ENCODE results near the gene NCAPD3.

The NCAPD3 gene

GRCh38 chr11:134253188-134253993 lies 29.6 kb upstream of the NCAPD3 start, which contains the start of the genes ACAD8 and THYN1:
Gene ACAD8, plus strand, starts transcription at chr11:134253568. Its CDS starts 33 bp downstream, at chr11:134253601.
Gene THYN1, minus strand, starts transcription at chr11:134253352. Its CDS starts 470 bp downstream, at chr11:134252882.
- POLR2A ChIA-PET, result no interaction called here
- TF ChIP-seq CTCF (IDR thresholded peaks at IDR 0.05; ENCODE audit: control extremely low read depth, extremely low read depth, low read depth, missing control alignments), result no peak
- DNase-seq (ENCODE audit: extremely low spot score), result peak; percentile 98
- CTCF ChIA-PET, result interaction anchor here (0.7 to 5.5 kb wide), 8 partner anchors 9 to 54 kb away, joined by 3 to 46 read pairs (median 4); partner anchors contain the start of gene GLB1L3

GRCh38 chr11:134252346-134253187 lies 28.8 kb upstream of the NCAPD3 start:
- no peak for TF ChIP-seq CTCF (IDR thresholded peaks at IDR 0.05; ENCODE audit: control extremely low read depth, extremely low read depth, low read depth, missing control alignments)
- ChIA-PET POLR2A (no interaction called here), CTCF (interaction anchor here (1.0 to 5.5 kb wide), 5 partner anchors 8 to 53 kb away, joined by 3 to 46 read pairs (median 5); partner anchors contain the start of gene GLB1L3)
- no peak for DNase-seq (ENCODE audit: extremely low spot score)

- CTCF ChIA-PET, result interaction anchor here (1.9 to 5.5 kb wide), 2 partner anchors 10 to 13 kb away, joined by 11 to 46 read pairs; no protein-coding TSS in a partner anchor
- DNase-seq (ENCODE audit: extremely low spot score), result no peak
- no peak for TF ChIP-seq CTCF (IDR thresholded peaks at IDR 0.05; ENCODE audit: control extremely low read depth, extremely low read depth, low read depth, missing control alignments)
- POLR2A ChIA-PET, result no interaction called here
Observed at GRCh38 chr11:134250675-134251074, 26.9 kb upstream of the NCAPD3 start.

GRCh38 chr11:134250246-134250645 lies 26.5 kb upstream of the NCAPD3 start:
- TF ChIP-seq CTCF (IDR thresholded peaks at IDR 0.05; ENCODE audit: control extremely low read depth, extremely low read depth, low read depth, missing control alignments), result no peak
- no peak for DNase-seq (ENCODE audit: extremely low spot score)
- ChIA-PET POLR2A (no interaction called here), CTCF (interaction anchor here (1.9 to 5.5 kb wide), 2 partner anchors 10 to 13 kb away, joined by 11 to 46 read pairs; no protein-coding TSS in a partner anchor)

GRCh38 chr11:134248910-134249480 lies 25.2 kb upstream of the NCAPD3 start:
- CTCF ChIA-PET, result interaction anchor here (0.8 to 1.2 kb wide), 3 partner anchors 8 to 37 kb away, joined by 3 to 4 read pairs (median 3); no protein-coding TSS in a partner anchor
- DNase-seq (ENCODE audit: extremely low spot score), result no peak
- POLR2A ChIA-PET, result no interaction called here
- TF ChIP-seq CTCF (IDR thresholded peaks at IDR 0.05; ENCODE audit: control extremely low read depth, extremely low read depth, low read depth, missing control alignments), result no peak

GRCh38 chr11:134246678-134247077 lies 22.9 kb upstream of the NCAPD3 start:
- TF ChIP-seq CTCF (IDR thresholded peaks at IDR 0.05; ENCODE audit: control extremely low read depth, extremely low read depth, low read depth, missing control alignments), result no peak
- DNase-seq (ENCODE audit: extremely low spot score), result no peak
- ChIA-PET POLR2A (no interaction called here), CTCF (no interaction called here)

Measured in GM10248 (cell line).